ENCODE measurements around the gene GJB2. TPM values are rescaled to one million over a fixed set of nuclear protein-coding genes. Genes with fewer than 3 reads are reported as not detected.

GJB2 gene
- total and polyA plus RNA-seq, 2 experiments from 2014 or later, result 0.11 to 0.20 TPM

DNA sequence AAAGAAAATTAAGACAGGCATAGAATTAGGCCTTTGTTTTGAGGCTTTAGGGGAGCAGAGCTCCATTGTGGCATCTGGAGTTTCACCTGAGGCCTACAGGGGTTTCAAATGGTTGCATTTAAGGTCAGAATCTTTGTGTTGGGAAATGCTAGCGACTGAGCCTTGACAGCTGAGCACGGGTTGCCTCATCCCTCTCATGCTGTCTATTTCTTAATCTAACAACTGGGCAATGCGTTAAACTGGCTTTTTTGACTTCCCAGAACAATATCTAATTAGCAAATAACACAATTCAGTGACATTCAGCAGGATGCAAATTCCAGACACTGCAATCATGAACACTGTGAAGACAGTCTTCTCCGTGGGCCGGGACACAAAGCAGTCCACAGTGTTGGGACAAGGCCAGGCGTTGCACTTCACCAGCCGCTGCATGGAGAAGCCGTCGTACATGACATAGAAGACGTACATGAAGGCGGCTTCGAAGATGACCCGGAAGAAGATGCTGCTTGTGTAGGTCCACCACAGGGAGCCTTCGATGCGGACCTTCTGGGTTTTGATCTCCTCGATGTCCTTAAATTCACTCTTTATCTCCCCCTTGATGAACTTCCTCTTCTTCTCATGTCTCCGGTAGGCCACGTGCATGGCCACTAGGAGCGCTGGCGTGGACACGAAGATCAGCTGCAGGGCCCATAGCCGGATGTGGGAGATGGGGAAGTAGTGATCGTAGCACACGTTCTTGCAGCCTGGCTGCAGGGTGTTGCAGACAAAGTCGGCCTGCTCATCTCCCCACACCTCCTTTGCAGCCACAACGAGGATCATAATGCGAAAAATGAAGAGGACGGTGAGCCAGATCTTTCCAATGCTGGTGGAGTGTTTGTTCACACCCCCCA is 3.8 kb downstream of the GJB2 start:
- Histone ChIP-seq H3K4me2 (ENCODE audit: unreplicated experiment) (no peak overlapping the region), H3K27ac (no peak overlapping the region), H3K9ac (no peak overlapping the region), H3K9me2 (ENCODE audit: insufficient read depth) (no peaks in the 10 kb centered on the region), H4K20me1 (ENCODE audit: insufficient read depth) (no peaks in the 10 kb centered on the region), H3K9me3 (ENCODE audit: low read depth) (no peaks in the 10 kb centered on the region), H3K27me3 (replicated peaks; ENCODE audit: insufficient read depth) (peaks cover 10% of the 10 kb centered on the region), H3K36me3 (ENCODE audit: low read depth) (no peaks in the 10 kb centered on the region), H3K4me1 (ENCODE audit: insufficient read depth) (peaks cover 22% of the 10 kb centered on the region), H2AFZ (no peak overlapping the region), H3K4me3 (no peak overlapping the region), H3K79me2 (ENCODE audit: insufficient read depth) (no peaks in the 10 kb centered on the region), H3F3A (ENCODE audit: insufficient read depth) (peaks cover 24% of the 10 kb centered on the region)
- 88 to 90% methylated on average over 28 of the region's 28 CpGs for WGBS, 2 experiments (ENCODE audit: low coverage in 1 of 2, low lambda C conversion rate in 2 of 2, missing lambda C conversion rate in 2 of 2)
- no peak for DNase-seq
- TF ChIP-seq EZH2 (IDR thresholded peaks at IDR 0.05; ENCODE audit: insufficient read depth, poor library complexity, severe bottlenecking) (no peak), EZH2phosphoT487 (IDR thresholded peaks at IDR 0.05; ENCODE audit: insufficient read depth, low read depth) (no peak)
- in situ Hi-C loops (cut with MboI), result loop anchor here (25.0 kb wide), 2 partner anchors 498 to 648 kb away; no protein-coding TSS in a partner anchor

DNA sequence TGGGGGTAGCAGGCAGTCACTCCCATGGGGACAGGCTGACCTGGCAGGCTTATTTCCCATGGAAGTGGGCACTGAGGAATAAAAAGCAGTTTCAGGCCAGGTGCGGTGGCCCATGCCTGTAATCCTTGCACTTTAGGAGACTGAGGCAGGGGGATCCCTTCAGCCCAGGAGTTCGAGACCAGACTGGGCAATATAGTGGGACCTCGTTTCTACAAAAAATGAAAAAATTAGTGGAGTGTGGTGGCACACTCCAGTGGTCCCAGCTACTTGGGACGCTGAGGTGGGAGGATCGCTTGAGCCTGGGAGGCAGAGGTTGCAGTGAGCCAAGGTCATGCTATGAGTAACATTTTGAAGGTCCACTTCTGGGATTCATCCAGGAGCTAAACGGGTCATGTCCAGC is 6.0 kb downstream of the GJB2 start:
- 66 to 70% methylated on average over 6 of the region's 6 CpGs for WGBS, 2 experiments (ENCODE audit: low coverage in 1 of 2, low lambda C conversion rate in 2 of 2, missing lambda C conversion rate in 2 of 2)
- H3K79me2 ChIP-seq (ENCODE audit: insufficient read depth), result no peaks in the 10 kb centered on the region
- in situ Hi-C loops (cut with MboI), result loop anchor here (25.0 kb wide), 2 partner anchors 501 to 651 kb away; no protein-coding TSS in a partner anchor
- no peaks in the 10 kb centered on the region for H3K9me2 ChIP-seq (ENCODE audit: insufficient read depth)
- H3K4me2 ChIP-seq (ENCODE audit: unreplicated experiment), result no peak overlapping the region
- no peaks in the 10 kb centered on the region for H4K20me1 ChIP-seq (ENCODE audit: insufficient read depth)
- H3K4me3 ChIP-seq, result no peak overlapping the region
- TF ChIP-seq EZH2 (IDR thresholded peaks at IDR 0.05; ENCODE audit: insufficient read depth, poor library complexity, severe bottlenecking) (no peak), EZH2phosphoT487 (IDR thresholded peaks at IDR 0.05; ENCODE audit: insufficient read depth, low read depth) (no peak)
- no peaks in the 10 kb centered on the region for H3K9me3 ChIP-seq (ENCODE audit: low read depth)
- peaks cover 15% of the 10 kb centered on the region for H3K4me1 ChIP-seq (ENCODE audit: insufficient read depth)
- H3F3A ChIP-seq (ENCODE audit: insufficient read depth), result peaks cover 22% of the 10 kb centered on the region
- H3K27me3 ChIP-seq (replicated peaks; ENCODE audit: insufficient read depth), result no peaks in the 10 kb centered on the region
- H3K27ac ChIP-seq, result no peak overlapping the region
- H3K36me3 ChIP-seq (ENCODE audit: low read depth), result no peaks in the 10 kb centered on the region
- DNase-seq, result no peak
- H2AFZ ChIP-seq, result no peak overlapping the region
- no peak overlapping the region for H3K9ac ChIP-seq

- no peak for DNase-seq
Measured at GRCh38 chr13:20185366-20186056, 7.2 kb downstream of the GJB2 start.

GRCh38 chr13:20182231-20182846 is 10.4 kb downstream of the GJB2 start:
- DNase-seq, result peak; percentile 83
- Histone ChIP-seq H3K4me1 (ENCODE audit: insufficient read depth) (no peaks in the 10 kb centered on the region), H3F3A (ENCODE audit: insufficient read depth) (no peaks in the 10 kb centered on the region), H4K20me1 (ENCODE audit: insufficient read depth) (no peaks in the 10 kb centered on the region), H3K27me3 (replicated peaks; ENCODE audit: insufficient read depth) (peaks cover 10% of the 10 kb centered on the region; the same call in 1 of the 2 replicates), H3K9ac (no peak overlapping the region), H3K4me3 (no peak overlapping the region), H3K9me3 (ENCODE audit: low read depth) (no peaks in the 10 kb centered on the region), H3K9me2 (ENCODE audit: insufficient read depth) (no peaks in the 10 kb centered on the region), H3K79me2 (ENCODE audit: insufficient read depth) (no peaks in the 10 kb centered on the region), H3K27ac (no peak overlapping the region), H2AFZ (no peak overlapping the region), H3K4me2 (ENCODE audit: unreplicated experiment) (no peak overlapping the region), H3K36me3 (ENCODE audit: low read depth) (no peaks in the 10 kb centered on the region)
- in situ Hi-C loops (cut with MboI), result loop anchor here (25.0 kb wide), 2 partner anchors 505 to 655 kb away; no protein-coding TSS in a partner anchor
- WGBS, 2 experiments (ENCODE audit: low coverage in 1 of 2, low lambda C conversion rate in 2 of 2, missing lambda C conversion rate in 2 of 2), result 19 to 20% methylated on average over 5 of the region's 5 CpGs
- TF ChIP-seq EZH2 (IDR thresholded peaks at IDR 0.05; ENCODE audit: insufficient read depth, poor library complexity, severe bottlenecking) (no peak), EZH2phosphoT487 (IDR thresholded peaks at IDR 0.05; ENCODE audit: insufficient read depth, low read depth) (no peak)

More at GRCh38 chr13:20185366-20186056, 7.2 kb downstream of the GJB2 start:
- WGBS, 2 experiments (ENCODE audit: low coverage in 1 of 2, low lambda C conversion rate in 2 of 2, missing lambda C conversion rate in 2 of 2), result 70 to 71% methylated on average over 12 of the region's 12 CpGs
- Histone ChIP-seq H3K9me2 (ENCODE audit: insufficient read depth) (no peaks in the 10 kb centered on the region), H3K36me3 (ENCODE audit: low read depth) (no peaks in the 10 kb centered on the region), H3F3A (ENCODE audit: insufficient read depth) (peaks cover 10% of the 10 kb centered on the region), H3K27ac (no peak overlapping the region), H3K4me2 (ENCODE audit: unreplicated experiment) (no peak overlapping the region), H3K27me3 (replicated peaks; ENCODE audit: insufficient read depth) (peaks cover 4% of the 10 kb centered on the region; the same call in 1 of the 2 replicates), H3K9ac (no peak overlapping the region), H3K79me2 (ENCODE audit: insufficient read depth) (no peaks in the 10 kb centered on the region), H4K20me1 (ENCODE audit: insufficient read depth) (no peaks in the 10 kb centered on the region), H3K9me3 (ENCODE audit: low read depth) (no peaks in the 10 kb centered on the region), H3K4me1 (ENCODE audit: insufficient read depth) (peaks cover 8% of the 10 kb centered on the region), H2AFZ (no peak overlapping the region), H3K4me3 (no peak overlapping the region)
- no peak for TF ChIP-seq EZH2 (IDR thresholded peaks at IDR 0.05; ENCODE audit: insufficient read depth, poor library complexity, severe bottlenecking)
- no peak for TF ChIP-seq EZH2phosphoT487 (IDR thresholded peaks at IDR 0.05; ENCODE audit: insufficient read depth, low read depth)
- in situ Hi-C loops (cut with MboI), result loop anchor here (25.0 kb wide), 2 partner anchors 502 to 652 kb away; no protein-coding TSS in a partner anchor

Data from GM23248 (cell line).